Dendritic cell treated with granulocyte-macrophage colony-stimulating factor and Interleukin-4, amounts not matched to agents 40 ng/mL and 50 ng/mL, for 4 days (primary cell): ENCODE results near the gene RACK1.
A peak's percentile ranks its signal among the peaks of the same experiment; 100 is the strongest.

Experiments used
- H3K27ac Mint-ChIP-seq: one replicate; pipeline ENCODE4 v1.8.0; 2022; ENCODE audit warnings: mild to moderate bottlenecking, mixed read lengths
- H3K27me3 Mint-ChIP-seq: one replicate; pipeline ENCODE4 v1.8.0; 2022; ENCODE audit warnings: mild to moderate bottlenecking, mixed read lengths
- H3K36me3 Mint-ChIP-seq: one replicate; pipeline ENCODE4 v1.8.0; 2022; ENCODE audit warnings: low read depth, mixed read lengths
- H3K4me1 Mint-ChIP-seq: one replicate; pipeline ENCODE4 v1.8.0; 2022; ENCODE audit warnings: low read depth, mixed read lengths
- H3K4me3 Mint-ChIP-seq: one replicate; pipeline ENCODE4 v1.8.0; 2022; ENCODE audit warnings: mild to moderate bottlenecking, moderate library complexity, mixed read lengths
- H3K9me3 Mint-ChIP-seq: one replicate; pipeline ENCODE4 v1.8.0; 2022; ENCODE audit warnings: mixed read lengths
- intact Hi-C: fragments of 100-400 bp; cut with micrococcal nuclease; formaldehyde crosslinking; loops from one replicate; pipeline ENCODE4 v1.15.0; 2022

Gene RACK1

GRCh38 chr5:181245427-181246275, 1.9 kb upstream of the RACK1 start:
- intact Hi-C loops: loop anchor here (1.0 to 10.0 kb wide), 2 partner anchors 16 to 441 kb away; partner anchors contain the start of genes MGAT1 and TRIM52
- Mint-ChIP-seq H3K27ac (peak overlapping the region; percentile 100), H3K27me3 (no peaks in the 10 kb centered on the region), H3K4me3 (peak overlapping the region; percentile 96), H3K9me3 (no peaks in the 10 kb centered on the region), H3K36me3 (peaks cover 80% of the 10 kb centered on the region), H3K4me1 (peaks cover 75% of the 10 kb centered on the region)

DNA sequence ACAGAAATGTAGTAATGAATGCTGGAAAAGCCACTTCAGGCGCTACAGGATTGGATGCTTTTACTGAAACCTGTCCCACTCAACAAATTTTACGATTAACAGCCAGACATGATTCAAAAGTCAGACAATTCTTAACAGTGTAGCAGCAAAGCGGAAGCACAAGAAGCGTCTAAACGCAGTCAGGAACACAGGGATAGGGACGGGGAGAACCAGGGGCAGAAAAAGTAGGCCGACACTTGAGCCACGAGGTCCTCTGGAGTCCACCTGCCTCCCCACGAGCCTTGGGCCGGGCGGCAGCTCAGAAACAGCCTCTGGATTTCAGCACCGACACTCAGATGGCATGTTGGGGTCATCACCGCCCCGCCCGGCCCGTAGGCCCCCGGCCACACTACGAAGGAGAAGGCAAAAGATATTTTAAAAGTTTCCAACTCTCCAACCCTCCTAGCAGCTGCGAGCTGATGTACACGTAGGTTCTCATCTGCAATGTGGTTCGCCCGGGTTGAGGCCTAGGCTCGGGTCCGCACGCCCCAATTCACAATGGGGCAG, 615 bp downstream of the RACK1 start:
- no peaks in the 10 kb centered on the region for H3K9me3 Mint-ChIP-seq
- H3K27ac Mint-ChIP-seq: peak overlapping the region; percentile 100
- peaks cover 57% of the 10 kb centered on the region for H3K4me1 Mint-ChIP-seq
- H3K4me3 Mint-ChIP-seq: peak overlapping the region; percentile 92
- H3K27me3 Mint-ChIP-seq: no peaks in the 10 kb centered on the region
- H3K36me3 Mint-ChIP-seq: peaks cover 84% of the 10 kb centered on the region
- intact Hi-C loops: loop anchor here (5.0 to 10.0 kb wide), 2 partner anchors 381 to 438 kb away; partner anchors contain the start of genes MGAT1 and ZFP62

DNA sequence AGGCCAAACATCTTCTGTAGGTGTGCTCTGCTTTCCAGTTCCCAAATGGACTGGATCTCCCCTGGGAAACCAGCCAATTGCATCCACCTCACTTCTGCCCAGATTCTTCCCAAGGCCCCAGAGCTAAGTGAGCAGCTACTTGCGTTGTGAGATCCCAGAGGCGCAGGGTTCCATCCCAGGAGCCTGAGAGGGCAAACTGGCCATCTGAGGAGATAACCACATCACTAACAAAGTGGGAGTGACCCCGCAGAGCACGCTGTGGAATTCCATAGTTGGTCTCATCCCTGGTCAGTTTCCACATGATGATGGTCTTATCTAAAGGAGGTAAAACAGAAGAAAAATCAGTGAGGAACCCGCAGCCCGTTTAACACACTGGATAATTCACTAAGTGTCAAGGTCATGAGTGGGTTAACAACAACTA, 1.7 kb downstream of the RACK1 start:
- intact Hi-C loops: loop anchor here (5.0 to 10.0 kb wide), 2 partner anchors 380 to 437 kb away; partner anchors contain the start of genes MGAT1 and ZFP62

DNA sequence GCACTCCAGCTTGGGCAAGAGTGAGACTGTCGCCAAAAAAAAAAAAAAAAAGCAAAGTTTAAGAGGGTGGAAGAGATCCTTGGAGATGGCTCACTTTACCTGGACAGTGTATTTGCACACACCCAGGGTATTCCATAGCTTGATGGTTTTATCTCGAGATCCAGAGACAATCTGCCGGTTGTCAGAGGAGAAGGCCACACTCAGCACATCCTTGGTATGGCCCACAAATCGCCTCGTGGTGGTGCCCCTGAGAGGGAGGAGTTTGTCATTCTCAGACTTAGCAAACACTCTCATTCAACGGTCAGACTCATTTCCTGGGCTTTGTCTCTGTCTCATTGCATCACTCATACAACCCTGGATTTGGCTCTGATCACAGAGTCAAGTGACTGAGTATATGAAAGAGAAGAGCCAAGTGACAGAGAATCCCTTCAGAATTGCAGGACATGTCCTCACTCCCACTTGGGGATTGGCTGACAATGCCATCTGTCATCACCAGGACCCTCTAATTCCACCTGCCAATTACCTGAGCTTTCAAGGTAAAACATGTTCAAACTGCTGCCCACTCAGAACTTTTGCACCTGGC, 2.2 kb downstream of the RACK1 start:
- intact Hi-C loops: loop anchor here (5.0 to 10.0 kb wide), 2 partner anchors 379 to 437 kb away; partner anchors contain the start of genes MGAT1 and ZFP62
- H3K36me3 Mint-ChIP-seq: peaks cover 84% of the 10 kb centered on the region
- H3K4me1 Mint-ChIP-seq: peaks cover 48% of the 10 kb centered on the region

More for the DNA sequence above, 1.7 kb downstream of the RACK1 start:
- H3K4me1 Mint-ChIP-seq: peaks cover 49% of the 10 kb centered on the region
- H3K36me3 Mint-ChIP-seq: peaks cover 84% of the 10 kb centered on the region
- peak overlapping the region; percentile 100 for H3K27ac Mint-ChIP-seq
- H3K4me3 Mint-ChIP-seq: peak overlapping the region; percentile 92
- H3K9me3 Mint-ChIP-seq: no peaks in the 10 kb centered on the region
- no peaks in the 10 kb centered on the region for H3K27me3 Mint-ChIP-seq

GRCh38 chr5:181239062-181239663, 4.5 kb downstream of the RACK1 start:
- peaks cover 100% of the 10 kb centered on the region for H3K36me3 Mint-ChIP-seq
- H3K4me3 Mint-ChIP-seq: no peak overlapping the region
- intact Hi-C loops: no loop called here
- H3K27me3 Mint-ChIP-seq: no peaks in the 10 kb centered on the region
- peaks cover 32% of the 10 kb centered on the region for H3K4me1 Mint-ChIP-seq
- H3K27ac Mint-ChIP-seq: no peak overlapping the region
- H3K9me3 Mint-ChIP-seq: no peaks in the 10 kb centered on the region

More for the DNA sequence above, 2.2 kb downstream of the RACK1 start:
- Mint-ChIP-seq H3K9me3 (no peaks in the 10 kb centered on the region), H3K27ac (peak overlapping the region; percentile 100), H3K4me3 (peak overlapping the region; percentile 92), H3K27me3 (no peaks in the 10 kb centered on the region)

DNA sequence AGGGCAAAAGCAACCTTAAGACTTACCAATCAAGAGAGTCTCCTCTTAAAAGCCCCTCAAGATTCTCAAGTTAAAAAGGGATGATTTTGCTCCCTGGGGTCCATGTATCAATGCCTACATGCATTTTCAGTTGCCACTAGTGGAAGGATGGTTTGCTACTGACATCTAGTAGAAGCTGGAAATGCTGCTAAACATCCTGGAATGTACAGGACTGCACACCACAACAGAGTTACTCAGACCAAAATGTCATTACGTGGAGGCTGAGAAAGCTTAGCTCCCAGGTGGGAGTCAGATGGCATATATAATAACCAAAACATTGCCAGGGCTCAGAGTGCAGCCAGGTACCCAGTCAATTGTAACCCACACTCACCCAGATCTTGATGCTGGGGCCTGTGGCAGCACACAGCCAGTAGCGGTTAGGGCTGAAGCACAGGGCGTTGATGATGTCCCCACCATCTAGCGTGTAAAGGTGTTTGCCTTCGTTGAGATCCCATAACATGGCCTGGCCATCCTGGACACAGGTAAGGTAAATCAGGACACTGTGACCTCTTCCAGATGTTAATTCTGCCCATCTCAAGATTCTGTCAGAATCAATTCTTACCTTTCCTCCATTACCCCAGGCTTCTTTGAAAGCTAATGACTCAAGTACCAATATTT, 5.8 kb downstream of the RACK1 start:
- H3K27me3 Mint-ChIP-seq: no peaks in the 10 kb centered on the region
- no peaks in the 10 kb centered on the region for H3K9me3 Mint-ChIP-seq
- H3K4me3 Mint-ChIP-seq: no peak overlapping the region
- no peak overlapping the region for H3K27ac Mint-ChIP-seq
- intact Hi-C loops: no loop called here
- H3K36me3 Mint-ChIP-seq: peaks cover 100% of the 10 kb centered on the region
- peaks cover 39% of the 10 kb centered on the region for H3K4me1 Mint-ChIP-seq

DNA sequence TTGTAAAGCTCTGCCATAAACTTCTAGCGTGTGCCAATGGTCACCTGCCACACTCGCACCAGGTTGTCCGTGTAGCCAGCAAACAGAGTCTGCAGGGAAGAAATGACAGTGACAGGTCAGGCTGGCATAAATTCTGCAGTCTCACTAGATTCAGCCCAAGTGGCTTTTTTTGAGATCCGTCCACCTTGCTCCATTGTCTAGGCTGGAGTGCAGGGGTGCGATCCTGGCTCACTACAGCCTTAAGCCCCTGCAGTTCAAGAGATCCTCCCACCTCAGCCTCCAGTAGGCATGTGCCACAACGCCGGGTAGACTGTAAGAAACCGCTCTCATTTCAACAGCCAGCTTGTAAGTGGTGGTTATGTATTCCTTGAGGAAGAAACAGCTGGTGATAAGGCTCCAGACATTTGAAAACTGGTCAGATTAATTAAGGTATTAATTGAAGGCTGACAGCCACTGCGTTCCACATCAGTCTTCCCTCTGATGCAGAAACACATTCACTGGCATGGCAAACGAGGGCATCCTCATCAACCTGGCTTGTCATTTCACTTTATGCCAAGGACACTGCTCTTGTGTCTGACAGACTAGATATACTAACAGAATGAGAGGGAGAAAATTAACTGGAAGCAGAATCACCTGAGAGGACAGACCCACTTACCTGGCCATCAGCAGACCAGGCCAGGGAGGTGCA, 6.6 kb downstream of the RACK1 start:
- Mint-ChIP-seq H3K27ac (no peak overlapping the region), H3K36me3 (peaks cover 100% of the 10 kb centered on the region), H3K4me1 (peaks cover 31% of the 10 kb centered on the region), H3K9me3 (no peaks in the 10 kb centered on the region), H3K27me3 (no peaks in the 10 kb centered on the region), H3K4me3 (no peak overlapping the region)
- intact Hi-C loops: no loop called here

DNA sequence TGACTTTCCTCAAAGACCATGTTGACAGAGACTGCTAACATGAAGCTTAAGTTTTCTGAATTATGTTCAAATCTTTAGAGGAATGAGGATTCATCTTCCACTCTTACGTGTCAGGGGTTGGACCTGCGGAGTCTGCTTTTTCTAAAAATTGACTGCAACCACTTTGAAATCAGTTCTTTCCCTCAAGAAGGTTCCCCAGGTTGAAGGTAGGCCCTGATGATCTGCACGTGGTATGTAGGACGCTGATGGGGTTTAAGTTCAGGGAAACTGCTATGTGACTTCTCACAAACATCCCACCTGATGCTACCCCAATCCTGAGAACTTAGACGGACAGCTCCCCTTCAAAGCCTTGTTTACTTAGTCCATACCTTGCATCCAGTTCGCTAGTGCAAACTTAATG, 7.2 kb downstream of the RACK1 start:
- peaks cover 100% of the 10 kb centered on the region for H3K36me3 Mint-ChIP-seq
- H3K4me3 Mint-ChIP-seq: no peak overlapping the region
- H3K4me1 Mint-ChIP-seq: peaks cover 25% of the 10 kb centered on the region
- H3K9me3 Mint-ChIP-seq: no peaks in the 10 kb centered on the region
- intact Hi-C loops: no loop called here
- no peak overlapping the region for H3K27ac Mint-ChIP-seq
- no peaks in the 10 kb centered on the region for H3K27me3 Mint-ChIP-seq

DNA sequence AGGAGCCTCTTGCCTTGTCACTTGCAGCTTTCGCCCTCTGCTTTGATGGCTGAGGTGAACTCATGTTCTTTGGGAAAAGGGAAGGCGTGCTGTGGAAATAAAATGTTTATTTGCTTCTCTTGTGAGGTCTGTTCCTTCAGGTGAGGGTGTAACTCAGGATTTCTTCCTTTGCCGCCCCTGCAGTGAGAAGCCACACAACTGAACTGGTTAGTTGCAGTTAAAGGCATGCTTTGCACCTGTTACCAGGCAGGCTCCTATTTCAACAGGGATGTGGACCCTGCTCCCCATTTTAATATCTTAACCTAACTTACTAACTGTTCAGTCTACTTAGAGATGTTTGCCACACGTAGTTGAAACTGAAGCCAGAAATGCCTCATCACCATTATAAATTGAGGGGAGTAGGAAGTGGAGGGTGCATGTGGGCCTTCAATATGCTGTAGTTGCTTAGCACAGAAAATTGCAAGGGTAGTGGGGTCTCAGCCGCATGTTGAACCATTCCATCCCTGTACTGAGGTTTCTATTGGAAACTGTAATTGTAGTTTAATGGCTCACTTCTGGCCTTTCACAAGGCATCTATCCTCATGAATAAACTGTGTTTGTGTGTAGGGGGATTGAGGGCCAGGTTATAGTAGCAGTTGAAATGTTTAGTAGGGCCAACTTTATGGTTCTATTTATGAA, 7.9 kb downstream of the RACK1 start:
- Mint-ChIP-seq H3K36me3 (peaks cover 100% of the 10 kb centered on the region), H3K27me3 (no peaks in the 10 kb centered on the region), H3K4me1 (peaks cover 19% of the 10 kb centered on the region), H3K4me3 (no peak overlapping the region), H3K9me3 (no peaks in the 10 kb centered on the region), H3K27ac (no peak overlapping the region)
- intact Hi-C loops: no loop called here

DNA sequence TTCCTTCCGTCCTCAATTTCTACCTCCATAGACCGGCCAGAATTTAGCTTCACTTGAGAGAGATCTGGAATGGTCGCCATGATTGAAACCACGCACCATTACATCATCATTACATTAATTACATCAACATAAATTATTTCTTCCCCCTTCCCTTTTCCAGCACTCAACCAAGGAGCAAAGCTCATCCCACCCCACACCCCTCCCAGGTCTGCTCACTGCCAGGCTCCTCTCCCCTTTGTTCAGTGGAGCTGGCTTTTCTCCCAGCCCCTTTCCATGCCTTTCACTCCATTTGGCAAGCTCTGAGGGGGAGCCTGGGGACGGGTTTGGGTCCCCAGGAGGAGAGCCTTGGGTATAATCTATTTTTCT, 8.4 kb downstream of the RACK1 start:
- no peak overlapping the region for H3K27ac Mint-ChIP-seq
- H3K36me3 Mint-ChIP-seq: peaks cover 100% of the 10 kb centered on the region
- H3K4me3 Mint-ChIP-seq: no peak overlapping the region
- no peaks in the 10 kb centered on the region for H3K27me3 Mint-ChIP-seq
- H3K4me1 Mint-ChIP-seq: peaks cover 15% of the 10 kb centered on the region
- H3K9me3 Mint-ChIP-seq: no peaks in the 10 kb centered on the region
- intact Hi-C loops: no loop called here

DNA sequence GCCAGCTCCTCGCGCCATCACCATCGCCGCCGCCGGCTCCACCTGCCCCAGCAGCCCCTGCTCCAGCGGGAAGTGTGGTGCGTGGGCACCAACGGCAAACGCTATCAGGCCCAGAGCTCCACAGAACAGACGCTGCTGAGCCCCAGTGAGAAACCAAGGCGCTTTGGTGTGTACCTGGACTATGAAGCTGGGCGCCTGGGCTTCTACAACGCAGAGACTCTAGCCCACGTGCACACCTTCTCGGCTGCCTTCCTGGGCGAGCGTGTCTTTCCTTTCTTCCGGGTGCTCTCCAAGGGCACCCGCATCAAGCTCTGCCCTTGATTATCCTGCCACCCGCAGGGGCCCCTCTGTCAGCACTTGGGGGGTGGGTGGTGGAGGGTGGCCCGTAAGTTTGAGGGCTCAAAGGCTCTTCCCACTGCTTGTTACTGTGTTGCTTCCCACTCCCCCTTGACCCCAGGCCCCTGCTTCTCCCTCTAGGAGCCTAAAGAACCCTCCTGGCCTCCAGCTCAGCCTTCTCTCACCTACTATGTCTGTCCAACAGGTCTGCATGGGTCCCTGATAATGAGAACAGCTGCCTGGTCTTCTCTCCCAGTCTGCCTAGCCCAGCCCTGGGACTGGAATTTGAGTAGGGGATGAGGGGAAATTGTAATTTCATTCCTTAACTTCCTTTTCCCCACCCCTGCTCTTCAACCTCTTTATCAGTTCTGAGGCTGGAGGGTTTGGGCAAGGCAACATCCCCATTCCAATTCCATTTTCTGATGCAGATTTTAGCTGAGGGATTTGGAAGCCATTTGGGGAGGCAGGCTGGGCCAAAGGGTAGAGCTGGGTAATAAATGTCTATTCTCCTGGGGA, 9.0 kb downstream of the RACK1 start:
- Mint-ChIP-seq H3K4me3 (no peak overlapping the region), H3K4me1 (peaks cover 15% of the 10 kb centered on the region), H3K27me3 (no peaks in the 10 kb centered on the region), H3K9me3 (no peaks in the 10 kb centered on the region), H3K27ac (no peak overlapping the region), H3K36me3 (peaks cover 100% of the 10 kb centered on the region)
- intact Hi-C loops: no loop called here

DNA sequence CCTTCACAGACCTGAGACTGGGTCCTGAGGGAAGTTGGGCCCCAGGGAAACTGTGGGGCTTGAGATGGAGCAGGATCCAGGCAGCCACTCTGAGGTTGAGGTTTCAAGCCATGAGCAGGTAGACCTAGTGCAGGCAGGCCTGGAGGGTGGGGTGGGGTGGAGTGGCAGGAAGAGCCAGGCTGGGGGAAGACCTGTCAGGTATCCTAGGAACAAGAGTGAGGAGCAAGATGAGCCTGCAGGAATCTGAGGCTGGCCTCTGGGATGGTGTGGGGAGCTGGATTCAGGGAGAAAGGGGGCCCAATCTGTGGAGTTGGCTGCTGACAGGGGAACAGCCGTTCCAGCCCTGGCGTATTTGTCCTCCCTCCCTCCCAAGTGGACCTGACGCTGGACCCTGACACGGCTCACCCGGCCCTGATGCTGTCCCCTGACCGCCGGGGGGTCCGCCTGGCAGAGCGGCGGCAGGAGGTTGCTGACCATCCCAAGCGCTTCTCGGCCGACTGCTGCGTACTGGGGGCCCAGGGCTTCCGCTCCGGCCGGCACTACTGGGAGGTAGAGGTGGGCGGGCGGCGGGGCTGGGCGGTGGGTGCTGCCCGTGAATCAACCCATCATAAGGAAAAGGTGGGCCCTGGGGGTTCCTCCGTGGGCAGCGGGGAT, 9.8 kb downstream of the RACK1 start:
- H3K36me3 Mint-ChIP-seq: peaks cover 98% of the 10 kb centered on the region
- no peaks in the 10 kb centered on the region for H3K9me3 Mint-ChIP-seq
- intact Hi-C loops: no loop called here
- no peak overlapping the region for H3K4me3 Mint-ChIP-seq
- H3K27ac Mint-ChIP-seq: no peak overlapping the region
- H3K27me3 Mint-ChIP-seq: no peaks in the 10 kb centered on the region
- peaks cover 15% of the 10 kb centered on the region for H3K4me1 Mint-ChIP-seq
